Activated B cell treated with CpG ODN at 0.5 μM for 24 hours (primary cell): Measurements from ENCODE around the gene WNT7A. TPM values are rescaled to one million over a fixed set of nuclear protein-coding genes. Genes with fewer than 3 reads are reported as not detected.

Source experiments
- ATAC-seq: fragments of 200-7000 bp; cut with Tn5 transposase; one replicate; pipeline ENCODE4 v1.10.0; 2021; ENCODE audit warnings: low read depth, mild to moderate bottlenecking, moderate library complexity
- CTCF ChIA-PET: fragments of 350-600 bp; sonication (Branson Sonifier 250); formaldehyde crosslinking; loops from one replicate; lab custom pipeline; 2021; ENCODE audit warnings: antibody characterized with exemption; lab: Charles Lee
- POLR2A ChIA-PET: fragments of 350-600 bp; sonication (Branson Sonifier 250); formaldehyde crosslinking; loops from one replicate; lab custom pipeline; 2021; ENCODE audit warnings: antibody characterized with exemption; lab: Charles Lee
- DNase-seq: peaks from one replicate; pipeline ENCODE4 v3.0.0; 2022
- H3K27ac Mint-ChIP-seq: one replicate; pipeline ENCODE4 v1.8.0; 2020; ENCODE audit warnings: mixed read lengths
- H3K27me3 Mint-ChIP-seq: one replicate; pipeline ENCODE4 v1.8.0; 2021; ENCODE audit warnings: mixed read lengths
- H3K36me3 Mint-ChIP-seq: one replicate; pipeline ENCODE4 v1.8.0; 2021; ENCODE audit warnings: low read depth, mixed read lengths
- H3K4me1 Mint-ChIP-seq: one replicate; pipeline ENCODE4 v1.8.0; 2021; ENCODE audit warnings: mixed read lengths
- H3K4me3 Mint-ChIP-seq: one replicate; pipeline ENCODE4 v1.8.0; 2020; ENCODE audit warnings: mild to moderate bottlenecking, mixed read lengths
- H3K9me3 Mint-ChIP-seq: one replicate; pipeline ENCODE4 v1.8.0; 2020; ENCODE audit warnings: mixed read lengths
- CTCF ChIP-seq: fragments of 200-600 bp; IDR thresholded peaks from one replicate; pipeline ENCODE4 v1.8.0; 2022; ENCODE audit warnings: antibody characterized with exemption, mild to moderate bottlenecking
- intact Hi-C: fragments of 100-400 bp; cut with micrococcal nuclease; formaldehyde crosslinking; loops from one replicate; pipeline ENCODE4 v1.15.1; 2024
- total RNA-seq: library from RNA; stranded (reverse); gene quantifications from 2 replicates; pipeline ENCODE4 v1.2.3, GENCODE V29; 2022

Gene WNT7A
- total RNA-seq, 1 donor from 2014 or later, result not detected

DNA sequence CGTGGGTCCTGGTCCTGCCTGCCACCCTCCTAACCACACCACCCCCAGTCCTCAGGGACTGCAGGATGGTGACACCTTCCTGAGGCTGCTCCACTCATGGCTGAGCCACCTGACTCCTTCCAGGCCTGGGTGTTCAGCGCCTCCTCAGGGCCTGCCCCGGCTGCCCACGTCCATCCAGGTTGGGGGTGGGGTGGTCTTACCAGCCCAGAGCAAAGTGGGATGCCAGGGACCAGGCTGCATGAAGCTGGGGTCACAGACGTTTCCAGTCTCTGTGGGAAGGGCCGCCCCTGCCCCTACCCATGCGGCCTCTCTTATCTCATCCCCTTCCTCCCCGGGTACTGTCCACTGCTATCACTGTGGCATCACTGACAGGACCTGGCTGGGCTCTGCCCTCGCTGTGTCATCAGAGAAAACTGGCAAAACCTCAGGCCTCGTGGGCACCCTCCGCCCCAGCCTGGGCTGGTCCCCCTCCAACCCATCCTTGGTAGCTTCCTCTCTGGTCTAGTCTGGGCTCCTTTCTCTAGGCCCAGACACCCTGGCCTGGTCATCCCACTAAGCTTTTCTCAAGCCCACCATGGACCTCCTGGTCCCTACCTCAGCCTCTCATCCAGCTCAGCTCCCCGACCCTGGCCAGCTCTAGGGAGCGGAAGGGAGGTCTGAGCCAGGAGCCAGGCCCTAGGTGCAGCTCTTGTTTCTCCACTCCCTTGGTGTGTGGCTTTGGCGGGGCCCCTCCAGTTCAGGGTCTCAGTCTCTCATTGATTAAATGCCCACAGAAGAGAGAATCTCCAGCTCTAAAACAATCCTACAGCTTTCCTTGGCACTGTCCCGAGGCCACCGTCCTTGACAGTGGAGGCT, 32.9 kb downstream of the WNT7A start:
- Mint-ChIP-seq H3K4me1 (no peaks in the 10 kb centered on the region), H3K27ac (no peak overlapping the region), H3K36me3 (no peaks in the 10 kb centered on the region), H3K27me3 (peaks cover 11% of the 10 kb centered on the region), H3K4me3 (no peak overlapping the region), H3K9me3 (no peaks in the 10 kb centered on the region)
- intact Hi-C loops, result no loop called here
- TF ChIP-seq CTCF, result no peak
- ATAC-seq, result no peak
- CTCF ChIA-PET, result no interaction called here
- no peak for DNase-seq
- POLR2A ChIA-PET, result no interaction called here

- no peak for DNase-seq
- ChIA-PET POLR2A (no interaction called here), CTCF (no interaction called here)
- H3K4me3 Mint-ChIP-seq, result no peak overlapping the region
- no peak for TF ChIP-seq CTCF
- H3K9me3 Mint-ChIP-seq, result no peaks in the 10 kb centered on the region
- ATAC-seq, result no peak
- H3K27me3 Mint-ChIP-seq, result peaks cover 7% of the 10 kb centered on the region
- no peaks in the 10 kb centered on the region for H3K36me3 Mint-ChIP-seq
- no peak overlapping the region for H3K27ac Mint-ChIP-seq
- intact Hi-C loops, result no loop called here
- no peaks in the 10 kb centered on the region for H3K4me1 Mint-ChIP-seq
Measured at GRCh38 chr3:13846238-13846637, 33.6 kb downstream of the WNT7A start.

GRCh38 chr3:13845806-13846205, 34.1 kb downstream of the WNT7A start:
- Mint-ChIP-seq H3K27me3 (peaks cover 5% of the 10 kb centered on the region), H3K4me1 (no peaks in the 10 kb centered on the region), H3K27ac (no peak overlapping the region), H3K4me3 (no peak overlapping the region), H3K36me3 (no peaks in the 10 kb centered on the region), H3K9me3 (no peaks in the 10 kb centered on the region)
- TF ChIP-seq CTCF, result no peak
- ATAC-seq, result no peak
- POLR2A ChIA-PET, result no interaction called here
- intact Hi-C loops, result no loop called here
- CTCF ChIA-PET, result no interaction called here
- no peak for DNase-seq

DNA sequence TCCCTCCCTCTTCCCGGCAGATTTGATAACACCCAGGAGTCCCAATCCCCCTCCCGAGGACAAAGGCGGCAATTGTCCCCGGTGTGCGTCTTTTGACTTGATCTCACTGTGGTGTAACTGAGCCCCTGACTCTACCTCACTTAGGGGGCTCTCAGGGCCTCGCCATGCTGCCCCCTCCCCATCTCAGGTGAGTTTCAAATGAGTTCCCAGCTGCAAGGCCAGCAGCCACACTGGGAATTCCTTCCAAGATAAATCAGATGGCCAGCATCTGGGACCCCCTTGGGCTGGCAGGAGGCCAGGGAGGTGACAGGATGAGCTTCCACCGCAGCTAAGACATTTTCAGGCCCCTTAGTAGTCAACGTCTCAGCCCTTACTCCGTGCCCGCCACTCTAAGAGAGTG, 35.0 kb downstream of the WNT7A start:
- intact Hi-C loops, result no loop called here
- H3K9me3 Mint-ChIP-seq, result no peaks in the 10 kb centered on the region
- CTCF ChIA-PET, result no interaction called here
- H3K27me3 Mint-ChIP-seq, result peaks cover 5% of the 10 kb centered on the region
- H3K27ac Mint-ChIP-seq, result no peak overlapping the region
- TF ChIP-seq CTCF, result no peak
- ATAC-seq, result no peak
- no peak for DNase-seq
- H3K36me3 Mint-ChIP-seq, result no peaks in the 10 kb centered on the region
- H3K4me3 Mint-ChIP-seq, result no peak overlapping the region
- no peaks in the 10 kb centered on the region for H3K4me1 Mint-ChIP-seq
- POLR2A ChIA-PET, result no interaction called here

- H3K4me3 Mint-ChIP-seq, result no peak overlapping the region
Measured at GRCh38 chr3:13844286-13844685, 35.6 kb downstream of the WNT7A start.

More at GRCh38 chr3:13844286-13844685, 35.6 kb downstream of the WNT7A start:
- Mint-ChIP-seq H3K27me3 (peaks cover 5% of the 10 kb centered on the region), H3K9me3 (no peaks in the 10 kb centered on the region), H3K4me1 (no peaks in the 10 kb centered on the region), H3K36me3 (no peaks in the 10 kb centered on the region), H3K27ac (no peak overlapping the region)
- ChIA-PET POLR2A (no interaction called here), CTCF (no interaction called here)
- DNase-seq (no peak), ATAC-seq (no peak)
- no peak for TF ChIP-seq CTCF
- intact Hi-C loops, result no loop called here
